SK-N-SH treated with all-trans-retinoic acid at 6 μM for 48 hours (cell line): ENCODE results near the gene CPT1A.

ENCODE experiments used
- ATAC-seq: fragments of 200-7000 bp; cut with Tn5 transposase; 3 replicates; pipeline ENCODE4 v1.9.1; 2020; ENCODE audit warnings: mild to moderate bottlenecking, moderate library complexity
- BACH2 ChIP-seq: fragments of 250-450 bp; sonication (Bioruptor Pico); IDR thresholded peaks from 2 replicates; pipeline ENCODE4 v1.9.0; 2021; ENCODE audit warnings: mild to moderate bottlenecking, borderline replicate concordance
- CREB5 ChIP-seq: fragments of 250-450 bp; sonication (Bioruptor Pico); IDR thresholded peaks from 2 replicates; pipeline ENCODE4 v1.5.1; 2020; ENCODE audit warnings: low read depth, mild to moderate bottlenecking, moderate library complexity
- CSDC2 ChIP-seq: fragments of 250-450 bp; sonication (Bioruptor Pico); IDR thresholded peaks from 2 replicates; pipeline ENCODE4 v1.5.0; 2020; ENCODE audit warnings: mild to moderate bottlenecking, moderate library complexity
- ESRRG ChIP-seq: fragments of 250-450 bp; sonication (Bioruptor Pico); IDR thresholded peaks from 2 replicates; pipeline ENCODE4 v1.6.1; 2021; ENCODE audit warnings: mild to moderate bottlenecking
- GLIS3 ChIP-seq: fragments of 250-450 bp; sonication (Bioruptor Pico); IDR thresholded peaks from 2 replicates; pipeline ENCODE4 v1.5.0; 2020; ENCODE audit warnings: mild to moderate bottlenecking, moderate library complexity
- ISL1 ChIP-seq: fragments of 250-450 bp; sonication (Bioruptor Pico); IDR thresholded peaks from 2 replicates; pipeline ENCODE4 v2.1.2; 2022; ENCODE audit warnings: mild to moderate bottlenecking, moderate library complexity
- OSR1 ChIP-seq: fragments of 250-450 bp; sonication (Bioruptor Pico); IDR thresholded peaks from 2 replicates; pipeline ENCODE4 v1.8.0; 2022; ENCODE audit warnings: moderate library complexity, mild to moderate bottlenecking, inconsistent platforms
- PPARA ChIP-seq: fragments of 250-450 bp; sonication (Bioruptor Pico); IDR thresholded peaks from 2 replicates; pipeline ENCODE4 v1.5.0; 2020; ENCODE audit warnings: mild to moderate bottlenecking, borderline replicate concordance
- RARB ChIP-seq: fragments of 250-450 bp; sonication (Bioruptor Pico); IDR thresholded peaks from 2 replicates; pipeline ENCODE4 v1.8.0; 2021; ENCODE audit warnings: mild to moderate bottlenecking, moderate library complexity
- SNAI2 ChIP-seq: fragments of 250-450 bp; sonication (Bioruptor Pico); IDR thresholded peaks from 2 replicates; pipeline ENCODE4 v1.5.0; 2020; ENCODE audit warnings: mild to moderate bottlenecking, moderate library complexity
- TCF4 ChIP-seq: fragments of 250-450 bp; sonication (Bioruptor Pico); IDR thresholded peaks from 2 replicates; pipeline ENCODE4 v1.8.0; 2021; ENCODE audit warnings: mild to moderate bottlenecking, moderate library complexity, borderline replicate concordance
- TOX ChIP-seq: fragments of 250-450 bp; sonication (Bioruptor Pico); IDR thresholded peaks from 2 replicates; pipeline ENCODE4 v1.8.0; 2021; ENCODE audit warnings: mild to moderate bottlenecking, moderate library complexity, borderline replicate concordance
- ZC3H10 ChIP-seq: fragments of 250-450 bp; sonication (Bioruptor Pico); IDR thresholded peaks from 2 replicates; pipeline ENCODE4 v1.5.1; 2021; ENCODE audit warnings: mild to moderate bottlenecking, moderate library complexity
- ZFP3 ChIP-seq: fragments of 250-450 bp; sonication (Bioruptor Pico); IDR thresholded peaks from 2 replicates; pipeline ENCODE4 v1.5.0; 2020; ENCODE audit warnings: mild to moderate bottlenecking, moderate library complexity
- ZFP30 ChIP-seq: fragments of 450-650 bp; formaldehyde crosslinking; IDR thresholded peaks from 2 replicates; pipeline ENCODE4 v1.5.0; 2022; ENCODE audit warnings: mild to moderate bottlenecking, moderate library complexity
- ZNF70 ChIP-seq: fragments of 450-650 bp; formaldehyde crosslinking; IDR thresholded peaks from 2 replicates; pipeline ENCODE4 v1.5.0; 2020; ENCODE audit warnings: mild to moderate bottlenecking, moderate library complexity
- ZNF8 ChIP-seq: fragments of 450-650 bp; formaldehyde crosslinking; IDR thresholded peaks from 2 replicates; pipeline ENCODE4 v1.5.0; 2020; ENCODE audit warnings: mild to moderate bottlenecking, moderate library complexity
- TF ChIP-seq, protein P1 (sequence below): fragments of 250-450 bp; sonication (Bioruptor Pico); IDR thresholded peaks from 2 replicates; pipeline ENCODE4 v1.8.0; 2020; ENCODE audit warnings: mild to moderate bottlenecking, moderate library complexity, borderline replicate concordance
- TF ChIP-seq, protein P2 (sequence below): fragments of 250-450 bp; sonication (Bioruptor Pico); IDR thresholded peaks from 2 replicates; pipeline ENCODE4 v1.8.0; 2021; ENCODE audit warnings: low read depth, mild to moderate bottlenecking, moderate library complexity, borderline replicate concordance
- TF ChIP-seq, protein P3 (sequence below): fragments of 250-450 bp; sonication (Bioruptor Pico); IDR thresholded peaks from 2 replicates; pipeline ENCODE4 v1.5.0; 2020; ENCODE audit warnings: mild to moderate bottlenecking, moderate library complexity

Gene CPT1A

GRCh38 chr11:68837583-68838571, 3.8 kb downstream of the CPT1A start:
- ATAC-seq = no peak
- no peak for TF ChIP-seq ZFP3 (CRISPR knock-in tag)
- no peak for TF ChIP-seq CREB5
- no peak for TF ChIP-seq TOX (CRISPR knock-in tag)
- TF ChIP-seq PPARA (CRISPR knock-in tag) = no peak
- no peak for TF ChIP-seq ESRRG
- no peak for TF ChIP-seq BACH2 (CRISPR knock-in tag)
- no peak for TF ChIP-seq ZNF8 (CRISPR knock-in tag)
- no peak for TF ChIP-seq TCF4
- TF ChIP-seq, protein P1, sequence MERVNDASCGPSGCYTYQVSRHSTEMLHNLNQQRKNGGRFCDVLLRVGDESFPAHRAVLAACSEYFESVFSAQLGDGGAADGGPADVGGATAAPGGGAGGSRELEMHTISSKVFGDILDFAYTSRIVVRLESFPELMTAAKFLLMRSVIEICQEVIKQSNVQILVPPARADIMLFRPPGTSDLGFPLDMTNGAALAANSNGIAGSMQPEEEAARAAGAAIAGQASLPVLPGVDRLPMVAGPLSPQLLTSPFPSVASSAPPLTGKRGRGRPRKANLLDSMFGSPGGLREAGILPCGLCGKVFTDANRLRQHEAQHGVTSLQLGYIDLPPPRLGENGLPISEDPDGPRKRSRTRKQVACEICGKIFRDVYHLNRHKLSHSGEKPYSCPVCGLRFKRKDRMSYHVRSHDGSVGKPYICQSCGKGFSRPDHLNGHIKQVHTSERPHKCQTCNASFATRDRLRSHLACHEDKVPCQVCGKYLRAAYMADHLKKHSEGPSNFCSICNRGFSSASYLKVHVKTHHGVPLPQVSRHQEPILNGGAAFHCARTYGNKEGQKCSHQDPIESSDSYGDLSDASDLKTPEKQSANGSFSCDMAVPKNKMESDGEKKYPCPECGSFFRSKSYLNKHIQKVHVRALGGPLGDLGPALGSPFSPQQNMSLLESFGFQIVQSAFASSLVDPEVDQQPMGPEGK (CRISPR knock-in tag) = no peak
- TF ChIP-seq, protein P2, sequence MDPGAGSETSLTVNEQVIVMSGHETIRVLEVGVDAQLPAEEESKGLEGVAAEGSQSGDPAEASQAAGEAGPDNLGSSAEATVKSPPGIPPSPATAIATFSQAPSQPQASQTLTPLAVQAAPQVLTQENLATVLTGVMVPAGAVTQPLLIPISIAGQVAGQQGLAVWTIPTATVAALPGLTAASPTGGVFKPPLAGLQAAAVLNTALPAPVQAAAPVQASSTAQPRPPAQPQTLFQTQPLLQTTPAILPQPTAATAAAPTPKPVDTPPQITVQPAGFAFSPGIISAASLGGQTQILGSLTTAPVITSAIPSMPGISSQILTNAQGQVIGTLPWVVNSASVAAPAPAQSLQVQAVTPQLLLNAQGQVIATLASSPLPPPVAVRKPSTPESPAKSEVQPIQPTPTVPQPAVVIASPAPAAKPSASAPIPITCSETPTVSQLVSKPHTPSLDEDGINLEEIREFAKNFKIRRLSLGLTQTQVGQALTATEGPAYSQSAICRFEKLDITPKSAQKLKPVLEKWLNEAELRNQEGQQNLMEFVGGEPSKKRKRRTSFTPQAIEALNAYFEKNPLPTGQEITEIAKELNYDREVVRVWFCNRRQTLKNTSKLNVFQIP (CRISPR knock-in tag) = no peak
- no peak for TF ChIP-seq SNAI2
- TF ChIP-seq ZNF70 (CRISPR knock-in tag) = no peak

DNA sequence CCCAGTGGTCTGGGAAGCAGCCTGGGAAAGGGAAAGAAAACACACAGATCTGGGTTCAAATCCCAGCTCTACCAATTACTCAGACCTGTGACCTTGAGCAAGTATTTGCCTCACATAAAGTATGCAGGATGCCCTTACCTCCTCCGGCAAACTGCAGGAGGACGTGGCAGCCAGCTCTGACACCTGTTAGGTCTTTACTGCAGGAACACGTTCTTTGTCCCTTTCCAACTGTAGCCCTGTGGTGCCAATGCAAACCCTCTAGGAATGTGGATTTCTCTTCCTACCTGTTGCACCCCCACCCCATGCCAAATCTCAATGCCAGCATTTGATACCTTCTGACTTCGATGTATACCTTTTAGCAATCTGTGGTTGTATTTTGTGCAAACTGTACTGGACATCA, 6.0 kb downstream of the CPT1A start:
- no peak for TF ChIP-seq ZNF70 (CRISPR knock-in tag)
- TF ChIP-seq ISL1 (CRISPR knock-in tag) = no peak
- TF ChIP-seq, protein P1 (CRISPR knock-in tag) = no peak
- no peak for TF ChIP-seq TOX (CRISPR knock-in tag)
- TF ChIP-seq SNAI2 = no peak
- TF ChIP-seq OSR1 (CRISPR knock-in tag) = no peak
- TF ChIP-seq, protein P3, sequence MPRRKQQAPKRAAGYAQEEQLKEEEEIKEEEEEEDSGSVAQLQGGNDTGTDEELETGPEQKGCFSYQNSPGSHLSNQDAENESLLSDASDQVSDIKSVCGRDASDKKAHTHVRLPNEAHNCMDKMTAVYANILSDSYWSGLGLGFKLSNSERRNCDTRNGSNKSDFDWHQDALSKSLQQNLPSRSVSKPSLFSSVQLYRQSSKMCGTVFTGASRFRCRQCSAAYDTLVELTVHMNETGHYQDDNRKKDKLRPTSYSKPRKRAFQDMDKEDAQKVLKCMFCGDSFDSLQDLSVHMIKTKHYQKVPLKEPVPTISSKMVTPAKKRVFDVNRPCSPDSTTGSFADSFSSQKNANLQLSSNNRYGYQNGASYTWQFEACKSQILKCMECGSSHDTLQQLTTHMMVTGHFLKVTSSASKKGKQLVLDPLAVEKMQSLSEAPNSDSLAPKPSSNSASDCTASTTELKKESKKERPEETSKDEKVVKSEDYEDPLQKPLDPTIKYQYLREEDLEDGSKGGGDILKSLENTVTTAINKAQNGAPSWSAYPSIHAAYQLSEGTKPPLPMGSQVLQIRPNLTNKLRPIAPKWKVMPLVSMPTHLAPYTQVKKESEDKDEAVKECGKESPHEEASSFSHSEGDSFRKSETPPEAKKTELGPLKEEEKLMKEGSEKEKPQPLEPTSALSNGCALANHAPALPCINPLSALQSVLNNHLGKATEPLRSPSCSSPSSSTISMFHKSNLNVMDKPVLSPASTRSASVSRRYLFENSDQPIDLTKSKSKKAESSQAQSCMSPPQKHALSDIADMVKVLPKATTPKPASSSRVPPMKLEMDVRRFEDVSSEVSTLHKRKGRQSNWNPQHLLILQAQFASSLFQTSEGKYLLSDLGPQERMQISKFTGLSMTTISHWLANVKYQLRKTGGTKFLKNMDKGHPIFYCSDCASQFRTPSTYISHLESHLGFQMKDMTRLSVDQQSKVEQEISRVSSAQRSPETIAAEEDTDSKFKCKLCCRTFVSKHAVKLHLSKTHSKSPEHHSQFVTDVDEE = no peak
- TF ChIP-seq CSDC2 (CRISPR knock-in tag) = no peak
- no peak for TF ChIP-seq ZFP3 (CRISPR knock-in tag)
- no peak for TF ChIP-seq ZFP30 (CRISPR knock-in tag)
- TF ChIP-seq BACH2 (CRISPR knock-in tag) = no peak
- no peak for TF ChIP-seq GLIS3 (CRISPR knock-in tag)
- no peak for TF ChIP-seq RARB
- no peak for ATAC-seq

DNA sequence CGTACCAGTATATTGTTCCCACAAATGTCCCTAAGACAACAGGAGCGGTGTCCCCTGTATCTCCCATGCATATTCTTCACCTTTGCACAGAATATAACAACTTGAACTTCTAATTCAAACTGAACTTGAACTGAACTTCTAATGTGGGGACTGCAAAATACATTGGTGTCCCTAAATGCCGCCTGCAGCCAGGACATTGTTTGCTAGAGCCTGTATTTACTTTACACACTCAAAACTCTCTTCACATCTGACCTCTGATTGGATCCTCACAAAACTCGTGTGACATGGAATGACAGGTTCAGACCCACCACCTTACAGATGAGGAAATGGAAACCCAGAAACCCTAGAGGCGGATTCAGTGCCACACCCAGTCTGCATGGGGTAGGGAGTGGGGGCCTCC, 6.4 kb downstream of the CPT1A start:
- no peak for ATAC-seq
- TF ChIP-seq ZC3H10 (CRISPR knock-in tag) = no peak
- TF ChIP-seq, protein P1 (CRISPR knock-in tag) = no peak
- no peak for TF ChIP-seq BACH2 (CRISPR knock-in tag)
- TF ChIP-seq TOX (CRISPR knock-in tag) = no peak
- no peak for TF ChIP-seq PPARA (CRISPR knock-in tag)
- TF ChIP-seq RARB = no peak
- no peak for TF ChIP-seq CREB5
- no peak for TF ChIP-seq CSDC2 (CRISPR knock-in tag)
